T-helper 2 cell treated with Interferon-gamma antibody and Interleukin-4, amounts not matched to agents 100 ng/mL and 5 ng/mL, for 36 hours (primary cell): ENCODE results near the gene ARHGEF17. TPM values are rescaled to one million over a fixed set of nuclear protein-coding genes. Genes with fewer than 3 reads are reported as not detected.

Source experiments
- intact Hi-C: fragments of 100-400 bp; cut with micrococcal nuclease; formaldehyde crosslinking; loops from one replicate; pipeline ENCODE4 v1.15.1; 2023
- total RNA-seq: library from RNA; stranded (reverse); gene quantifications from 2 replicates; pipeline ENCODE4 v1.2.3, GENCODE V29; 2022

The ARHGEF17 gene
- total RNA-seq, 1 donor from 2014 or later, result 0.11 TPM

DNA sequence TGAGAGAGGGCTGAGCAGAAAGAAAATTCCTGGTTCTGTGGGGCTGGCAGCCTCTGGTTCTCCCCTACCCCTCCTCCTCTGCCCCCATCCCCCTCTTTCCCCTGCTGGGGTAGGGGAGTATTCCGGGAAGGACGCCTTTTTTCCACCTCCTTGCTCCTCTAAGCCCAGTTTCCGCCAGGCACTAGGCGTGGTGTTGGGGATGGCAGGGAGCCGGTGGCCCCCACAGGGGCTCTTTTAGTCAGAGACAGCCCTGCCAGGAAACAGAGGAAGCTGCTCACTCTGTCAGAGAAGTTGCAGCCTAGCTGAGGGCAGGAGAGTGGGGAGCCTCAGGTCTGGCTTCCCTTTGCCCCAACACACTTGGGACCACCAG is 15.6 kb upstream of the ARHGEF17 start:
- intact Hi-C loops, result no loop called here

DNA sequence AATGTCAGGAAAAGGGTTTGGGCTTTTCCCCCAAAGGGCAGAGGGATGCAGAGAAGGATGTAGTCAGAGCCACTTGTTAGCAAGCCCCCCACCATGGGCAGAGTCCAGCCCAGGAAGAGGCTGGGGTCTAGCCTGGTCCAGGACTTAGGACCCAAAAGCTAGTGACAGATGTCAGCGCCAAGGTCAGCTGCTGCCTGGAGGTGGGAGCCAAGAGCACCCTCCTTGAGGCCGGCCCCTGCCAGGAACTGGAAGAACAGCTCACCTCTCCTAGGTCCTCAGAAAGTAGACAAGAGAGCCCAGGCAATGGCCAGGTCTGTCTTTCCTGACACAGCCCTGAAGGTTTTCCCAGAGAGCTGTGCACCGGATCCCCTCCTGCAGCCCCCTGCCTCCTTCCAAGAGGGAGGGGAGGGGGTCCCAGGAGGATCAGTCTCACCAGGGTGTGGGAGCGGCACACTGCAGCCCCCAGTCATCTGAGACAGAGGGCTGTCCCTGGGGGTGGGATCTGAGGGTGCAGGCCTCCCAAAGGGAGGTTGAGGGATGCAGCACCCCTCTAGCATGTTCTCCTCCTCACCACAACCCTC is 14.6 kb upstream of the ARHGEF17 start:
- intact Hi-C loops, result no loop called here

GRCh38 chr11:73294604-73295003 is 13.5 kb upstream of the ARHGEF17 start:
- intact Hi-C loops, result loop anchor here (1.0 kb wide), 1 partner anchor 41 kb away; no protein-coding TSS in a partner anchor

GRCh38 chr11:73295241-73295995 is 12.7 kb upstream of the ARHGEF17 start:
- intact Hi-C loops, result loop anchor here (1.0 kb wide), 1 partner anchor 40 kb away; no protein-coding TSS in a partner anchor

DNA sequence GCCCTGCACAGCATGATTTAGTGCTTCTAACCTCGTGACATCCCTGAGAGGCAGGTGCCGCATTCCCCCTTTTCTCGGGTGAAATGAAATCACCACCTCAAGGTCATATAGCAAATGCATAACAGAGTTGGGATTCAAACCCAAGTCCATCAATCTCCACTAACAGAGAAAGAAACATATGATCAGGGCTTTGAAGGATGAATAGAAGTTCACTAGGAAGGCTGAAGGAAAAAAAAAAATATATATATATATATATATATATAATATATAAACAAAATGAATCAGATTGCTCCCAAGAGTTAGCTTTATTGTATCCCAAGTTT is 12.1 kb upstream of the ARHGEF17 start:
- intact Hi-C loops, result loop anchor here (1.0 kb wide), 1 partner anchor 39 kb away; no protein-coding TSS in a partner anchor

DNA sequence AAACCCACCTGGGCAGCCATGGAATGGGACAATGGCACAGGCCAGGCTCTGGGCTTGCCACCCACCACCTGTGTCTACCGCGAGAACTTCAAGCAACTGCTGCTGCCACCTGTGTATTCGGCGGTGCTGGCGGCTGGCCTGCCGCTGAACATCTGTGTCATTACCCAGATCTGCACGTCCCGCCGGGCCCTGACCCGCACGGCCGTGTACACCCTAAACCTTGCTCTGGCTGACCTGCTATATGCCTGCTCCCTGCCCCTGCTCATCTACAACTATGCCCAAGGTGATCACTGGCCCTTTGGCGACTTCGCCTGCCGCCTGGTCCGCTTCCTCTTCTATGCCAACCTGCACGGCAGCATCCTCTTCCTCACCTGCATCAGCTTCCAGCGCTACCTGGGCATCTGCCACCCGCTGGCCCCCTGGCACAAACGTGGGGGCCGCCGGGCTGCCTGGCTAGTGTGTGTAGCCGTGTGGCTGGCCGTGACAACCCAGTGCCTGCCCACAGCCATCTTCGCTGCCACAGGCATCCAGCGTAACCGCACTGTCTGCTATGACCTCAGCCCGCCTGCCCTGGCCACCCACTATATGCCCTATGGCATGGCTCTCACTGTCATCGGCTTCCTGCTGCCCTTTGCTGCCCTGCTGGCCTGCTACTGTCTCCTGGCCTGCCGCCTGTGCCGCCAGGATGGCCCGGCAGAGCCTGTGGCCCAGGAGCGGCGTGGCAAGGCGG is 11.4 kb upstream of the ARHGEF17 start:
- intact Hi-C loops, result no loop called here

GRCh38 chr11:73297231-73297590 is 10.9 kb upstream of the ARHGEF17 start:
- intact Hi-C loops, result no loop called here

DNA sequence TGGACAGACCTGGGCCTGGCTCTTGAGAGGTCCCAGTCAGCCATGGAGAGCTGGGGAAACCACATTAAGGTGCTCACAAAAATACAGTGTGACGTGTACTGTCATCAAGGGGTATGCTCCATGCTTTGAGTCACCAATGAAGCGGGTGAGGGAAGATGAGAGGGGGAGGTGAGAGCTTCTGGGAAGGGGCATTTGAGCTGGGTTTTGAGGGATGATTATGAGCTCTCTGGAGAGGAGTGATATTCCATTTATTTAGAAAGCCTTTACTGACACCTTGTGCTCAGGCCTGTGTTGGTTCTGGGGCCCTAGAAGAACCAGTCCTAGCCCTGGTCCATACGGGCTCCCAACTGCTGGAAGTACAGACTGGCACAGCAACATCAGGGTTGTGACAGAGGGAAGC is 10.4 kb upstream of the ARHGEF17 start:
- intact Hi-C loops, result no loop called here

- intact Hi-C loops, result no loop called here
Measured at GRCh38 chr11:73298233-73298632, 9.8 kb upstream of the ARHGEF17 start.

DNA sequence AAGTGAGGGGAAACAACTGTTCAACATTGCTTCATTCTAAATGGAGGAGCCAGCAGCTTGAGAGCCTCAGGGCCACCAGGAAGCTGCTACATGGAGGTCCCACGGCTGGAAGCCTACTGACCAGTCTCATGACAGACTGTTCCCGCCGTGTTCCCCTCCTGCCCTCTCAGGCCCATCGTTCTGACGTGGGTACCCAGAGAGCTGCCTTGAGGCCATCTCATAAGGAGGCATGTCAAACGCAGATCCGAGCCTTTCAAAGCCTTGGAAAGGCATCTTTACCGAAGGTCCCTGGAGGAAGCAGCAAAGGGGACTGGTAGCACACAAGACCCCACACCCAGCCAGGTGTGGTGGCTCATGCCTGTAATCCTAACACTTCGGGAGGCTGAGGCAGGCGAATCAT is 8.3 kb upstream of the ARHGEF17 start:
- intact Hi-C loops, result no loop called here

DNA sequence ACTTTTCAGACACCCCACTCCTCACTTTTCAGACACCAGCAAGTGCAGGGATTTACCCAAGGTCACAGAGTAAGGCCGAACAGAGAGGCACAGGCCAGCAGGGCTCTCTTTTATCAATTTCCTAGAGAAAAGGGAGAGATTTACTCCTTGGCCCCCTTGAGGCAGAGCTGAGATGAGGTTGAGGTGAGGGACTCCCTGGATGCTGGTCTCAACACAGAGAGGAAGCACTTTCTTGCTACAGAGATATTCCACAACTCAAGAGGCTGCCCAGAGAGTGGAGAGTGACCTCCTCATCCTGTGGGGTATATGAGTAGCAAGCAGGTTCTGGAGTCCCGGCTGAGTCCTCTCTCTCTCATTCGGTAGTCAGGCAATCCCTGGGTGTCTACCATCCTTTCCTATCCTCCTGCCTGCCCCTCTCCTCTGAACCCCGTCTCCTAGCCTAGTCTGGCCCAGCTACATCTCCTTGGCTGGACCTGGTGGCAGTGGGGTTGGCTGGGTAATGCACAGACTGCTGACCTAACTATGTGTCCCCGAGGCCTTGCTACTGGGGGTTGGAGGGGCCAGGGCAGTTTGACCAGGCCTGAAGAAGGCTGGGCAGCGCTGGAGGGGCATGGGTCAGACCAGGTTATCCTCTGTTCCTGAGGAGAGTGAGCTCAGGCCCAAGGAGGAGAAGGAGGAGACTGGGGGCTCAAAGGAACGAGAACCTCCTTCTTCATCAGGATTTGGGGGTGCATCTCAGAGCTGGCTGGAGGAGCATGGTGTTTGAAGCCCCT is 1.8 kb upstream of the ARHGEF17 start:
- intact Hi-C loops, result loop anchor here (2.0 to 5.0 kb wide), 3 partner anchors 46 to 355 kb away; partner anchors contain the start of gene RELT

DNA sequence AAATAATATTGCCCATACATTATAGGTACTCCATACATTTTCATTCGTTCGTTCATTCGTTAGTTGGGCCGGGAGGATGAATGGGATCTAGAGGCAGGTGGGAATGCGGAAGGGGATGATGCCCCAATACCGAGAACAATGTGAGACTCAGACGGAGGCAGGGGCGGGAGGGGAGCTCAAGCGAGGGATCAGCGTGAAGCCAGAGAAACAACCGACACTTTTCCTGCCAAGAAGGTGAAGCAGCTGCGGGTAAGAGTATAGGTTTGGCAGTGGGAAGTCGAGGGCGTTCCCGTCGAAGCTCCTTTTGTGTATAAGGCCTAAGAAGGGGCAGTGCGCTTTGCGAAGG is 1.1 kb upstream of the ARHGEF17 start:
- intact Hi-C loops, result loop anchor here (1.0 to 5.0 kb wide), 5 partner anchors 28 to 354 kb away; partner anchors contain the start of gene RELT

DNA sequence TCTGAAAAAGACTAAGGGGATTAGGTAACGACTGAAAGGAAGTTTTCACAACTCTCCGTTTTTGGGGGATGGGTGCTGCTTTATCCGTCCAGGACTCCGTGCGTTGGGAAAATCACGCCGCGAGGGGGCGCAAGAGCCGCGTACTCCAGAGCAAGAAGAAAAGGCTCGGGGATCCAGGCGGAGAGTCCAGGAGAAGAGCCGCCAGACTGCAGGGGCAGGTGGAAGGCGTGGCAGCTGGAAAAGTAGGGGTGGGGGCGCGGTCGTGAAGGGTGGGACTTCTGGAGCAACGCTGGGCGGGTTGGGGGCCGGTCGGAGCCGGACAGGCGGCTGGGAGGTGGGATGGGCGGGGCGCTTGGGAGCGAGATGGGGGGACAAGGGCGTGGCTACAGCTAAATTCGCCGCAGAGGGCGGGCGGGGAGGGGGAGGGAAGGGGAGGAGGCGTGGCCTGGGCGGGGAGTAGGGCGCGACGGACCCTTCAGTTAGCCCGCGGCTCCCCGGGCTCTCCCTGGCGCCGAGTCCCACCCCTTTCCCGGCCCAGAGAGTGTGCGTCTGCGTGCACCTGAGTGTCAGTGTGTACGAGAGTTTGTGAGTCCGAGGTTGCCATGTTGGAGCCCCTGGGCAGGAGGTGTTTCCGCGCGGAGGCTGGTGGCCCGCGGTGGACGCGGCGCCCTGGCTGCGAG is 613 bp upstream of the ARHGEF17 start:
- intact Hi-C loops, result loop anchor here (1.0 to 5.0 kb wide), 5 partner anchors 28 to 353 kb away; partner anchors contain the start of gene RELT

DNA sequence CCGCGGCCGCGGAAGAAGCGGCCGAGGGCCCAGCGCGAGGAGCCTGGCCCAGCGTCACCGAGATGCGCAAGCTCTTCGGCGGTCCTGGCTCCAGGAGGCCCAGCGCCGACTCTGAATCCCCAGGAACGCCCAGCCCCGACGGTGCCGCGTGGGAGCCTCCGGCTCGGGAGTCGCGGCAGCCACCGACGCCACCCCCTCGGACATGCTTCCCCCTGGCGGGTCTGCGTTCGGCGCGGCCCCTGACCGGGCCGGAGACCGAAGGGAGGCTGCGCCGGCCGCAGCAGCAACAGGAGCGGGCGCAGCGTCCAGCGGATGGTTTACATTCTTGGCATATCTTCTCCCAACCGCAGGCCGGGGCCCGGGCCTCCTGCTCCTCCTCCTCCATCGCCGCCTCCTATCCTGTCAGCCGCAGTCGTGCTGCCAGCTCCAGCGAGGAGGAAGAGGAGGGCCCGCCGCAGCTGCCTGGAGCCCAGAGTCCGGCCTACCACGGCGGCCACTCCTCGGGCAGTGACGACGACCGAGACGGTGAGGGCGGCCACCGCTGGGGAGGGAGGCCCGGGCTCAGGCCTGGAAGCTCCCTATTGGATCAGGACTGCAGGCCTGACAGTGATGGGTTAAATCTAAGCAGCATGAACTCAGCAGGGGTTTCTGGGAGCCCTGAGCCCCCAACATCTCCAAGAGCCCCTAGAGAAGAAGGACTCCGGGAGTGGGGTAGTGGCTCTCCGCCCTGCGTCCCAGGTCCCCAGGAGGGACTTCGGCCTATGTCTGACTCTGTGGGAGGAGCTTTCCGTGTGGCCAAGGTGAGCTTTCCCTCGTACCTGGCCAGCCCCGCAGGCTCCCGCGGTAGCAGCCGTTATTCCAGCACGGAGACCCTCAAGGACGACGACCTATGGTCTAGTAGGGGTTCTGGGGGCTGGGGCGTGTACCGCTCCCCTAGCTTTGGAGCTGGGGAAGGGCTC is 1.2 kb downstream of the ARHGEF17 start:
- intact Hi-C loops, result loop anchor here (5.0 kb wide), 2 partner anchors 43 to 68 kb away; partner anchors contain the start of gene RELT

DNA sequence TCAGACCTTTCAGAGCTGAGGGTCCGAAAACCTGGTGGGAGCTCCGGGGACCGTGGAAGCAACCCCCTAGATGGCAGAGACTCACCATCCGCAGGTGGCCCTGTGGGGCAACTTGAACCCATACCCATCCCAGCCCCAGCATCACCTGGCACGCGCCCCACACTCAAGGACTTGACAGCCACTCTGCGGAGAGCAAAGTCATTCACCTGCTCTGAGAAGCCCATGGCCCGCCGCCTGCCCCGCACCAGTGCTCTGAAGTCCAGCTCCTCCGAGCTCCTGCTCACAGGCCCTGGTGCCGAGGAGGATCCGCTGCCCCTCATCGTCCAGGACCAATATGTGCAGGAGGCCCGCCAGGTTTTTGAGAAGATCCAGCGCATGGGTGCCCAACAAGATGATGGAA is 2.0 kb downstream of the ARHGEF17 start:
- intact Hi-C loops, result no loop called here

GRCh38 chr11:73310661-73311393 is 2.8 kb downstream of the ARHGEF17 start:
- intact Hi-C loops, result no loop called here

DNA sequence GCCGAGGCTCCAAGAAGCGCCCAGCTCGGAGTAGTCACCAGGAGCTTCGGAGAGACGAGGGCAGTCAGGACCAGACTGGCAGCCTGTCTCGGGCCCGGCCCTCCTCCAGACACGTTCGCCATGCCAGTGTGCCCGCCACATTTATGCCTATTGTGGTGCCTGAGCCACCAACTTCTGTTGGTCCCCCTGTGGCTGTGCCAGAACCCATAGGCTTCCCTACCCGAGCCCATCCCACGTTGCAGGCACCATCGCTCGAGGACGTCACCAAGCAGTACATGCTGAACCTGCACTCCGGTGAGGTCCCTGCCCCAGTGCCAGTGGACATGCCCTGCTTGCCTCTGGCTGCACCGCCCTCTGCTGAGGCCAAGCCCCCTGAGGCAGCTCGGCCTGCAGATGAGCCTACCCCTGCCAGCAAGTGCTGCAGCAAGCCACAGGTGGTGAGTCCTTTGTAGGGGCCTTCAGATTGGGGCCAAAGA is 3.4 kb downstream of the ARHGEF17 start:
- intact Hi-C loops, result no loop called here

DNA sequence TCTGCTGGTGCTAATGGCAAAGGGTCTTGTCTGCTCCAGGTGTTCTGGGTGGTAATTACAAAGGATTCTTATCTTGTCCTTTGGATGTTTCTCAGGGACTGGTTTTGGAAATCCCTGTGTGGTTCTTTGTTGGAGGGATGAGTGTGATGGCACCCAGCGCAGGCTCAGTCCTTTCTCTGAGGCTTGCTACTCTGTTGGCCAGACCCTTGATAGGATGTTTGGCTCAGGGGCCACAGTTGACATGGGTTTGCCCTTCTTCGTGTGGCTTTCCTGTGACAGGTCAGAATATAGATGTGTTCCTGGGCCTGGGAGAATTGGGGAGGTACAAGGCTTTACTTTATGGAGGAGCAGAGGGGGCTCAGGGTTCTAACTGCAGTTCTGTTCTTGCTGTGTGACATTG is 4.0 kb downstream of the ARHGEF17 start:
- intact Hi-C loops, result no loop called here

GRCh38 chr11:73312851-73313327 is 4.8 kb downstream of the ARHGEF17 start:
- intact Hi-C loops, result no loop called here
